Fibroblast of villous mesenchyme (primary cell): ENCODE results near the gene GLIS1. TPM values are rescaled to one million over a fixed set of nuclear protein-coding genes. Genes with fewer than 3 reads are reported as not detected.

Experiments
- DNase-seq: peaks from one replicate; pipeline ENCODE4 v3.0.0-alpha.2; 2010; ENCODE audit warnings: low read depth
- H3K4me3 ChIP-seq: 2 replicates; pipeline ENCODE4 v1.5.1; 2011; ENCODE audit warnings: low read depth, mild to moderate bottlenecking, low read length
- total RNA-seq: library from RNA; depleted of rRNA; stranded (reverse); fragments of >200 nt; gene quantifications from 2 replicates; pipeline ENCODE4 v1.2.3, GENCODE V29; 2012
- TF ChIP-seq, protein P1 (sequence below): IDR thresholded peaks from 2 replicates; pipeline ENCODE4 v1.5.1; 2012; ENCODE audit warnings: low read depth, mild to moderate bottlenecking, low read length; ENCODE audit not compliant: insufficient read depth

GLIS1 gene
- total RNA-seq, 1 donor = 0.43 TPM

DNA sequence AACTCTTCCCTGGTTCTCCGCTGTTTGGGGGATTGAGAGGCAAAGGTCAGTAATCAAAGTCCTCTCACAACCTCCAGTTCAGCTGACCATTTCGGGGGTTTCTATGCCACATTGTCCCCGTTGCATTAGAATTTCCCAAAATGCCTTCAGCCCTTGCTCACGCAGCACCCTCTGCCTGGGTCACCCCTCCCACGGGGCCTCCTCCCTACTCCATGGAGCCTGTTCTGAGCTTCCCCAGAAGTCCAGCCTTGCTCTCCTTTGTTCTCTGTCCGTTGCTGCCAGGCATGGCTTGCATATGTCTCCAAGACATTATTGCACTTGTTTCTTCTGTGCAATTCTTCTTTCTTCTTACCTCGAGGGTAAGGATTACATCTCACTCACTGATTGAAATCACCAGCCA, 263.3 kb downstream of the GLIS1 start:
- TF ChIP-seq, protein P1, sequence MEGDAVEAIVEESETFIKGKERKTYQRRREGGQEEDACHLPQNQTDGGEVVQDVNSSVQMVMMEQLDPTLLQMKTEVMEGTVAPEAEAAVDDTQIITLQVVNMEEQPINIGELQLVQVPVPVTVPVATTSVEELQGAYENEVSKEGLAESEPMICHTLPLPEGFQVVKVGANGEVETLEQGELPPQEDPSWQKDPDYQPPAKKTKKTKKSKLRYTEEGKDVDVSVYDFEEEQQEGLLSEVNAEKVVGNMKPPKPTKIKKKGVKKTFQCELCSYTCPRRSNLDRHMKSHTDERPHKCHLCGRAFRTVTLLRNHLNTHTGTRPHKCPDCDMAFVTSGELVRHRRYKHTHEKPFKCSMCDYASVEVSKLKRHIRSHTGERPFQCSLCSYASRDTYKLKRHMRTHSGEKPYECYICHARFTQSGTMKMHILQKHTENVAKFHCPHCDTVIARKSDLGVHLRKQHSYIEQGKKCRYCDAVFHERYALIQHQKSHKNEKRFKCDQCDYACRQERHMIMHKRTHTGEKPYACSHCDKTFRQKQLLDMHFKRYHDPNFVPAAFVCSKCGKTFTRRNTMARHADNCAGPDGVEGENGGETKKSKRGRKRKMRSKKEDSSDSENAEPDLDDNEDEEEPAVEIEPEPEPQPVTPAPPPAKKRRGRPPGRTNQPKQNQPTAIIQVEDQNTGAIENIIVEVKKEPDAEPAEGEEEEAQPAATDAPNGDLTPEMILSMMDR = no peak
- no peak overlapping the region for H3K4me3 ChIP-seq
- DNase-seq = no peak

GRCh38 chr1:53473463-53473862, 265.5 kb downstream of the GLIS1 start:
- no peak for DNase-seq
- TF ChIP-seq, protein P1 = peak; percentile 32
- no peak overlapping the region for H3K4me3 ChIP-seq

- TF ChIP-seq, protein P1 = no peak
- no peak overlapping the region for H3K4me3 ChIP-seq
- no peak for DNase-seq
These were observed 268.0 kb downstream of the GLIS1 start for GRCh38 chr1:53471000-53471399.

GRCh38 chr1:53470584-53470983, 268.4 kb downstream of the GLIS1 start:
- TF ChIP-seq, protein P1 = no peak
- DNase-seq = no peak
- no peak overlapping the region for H3K4me3 ChIP-seq

DNA sequence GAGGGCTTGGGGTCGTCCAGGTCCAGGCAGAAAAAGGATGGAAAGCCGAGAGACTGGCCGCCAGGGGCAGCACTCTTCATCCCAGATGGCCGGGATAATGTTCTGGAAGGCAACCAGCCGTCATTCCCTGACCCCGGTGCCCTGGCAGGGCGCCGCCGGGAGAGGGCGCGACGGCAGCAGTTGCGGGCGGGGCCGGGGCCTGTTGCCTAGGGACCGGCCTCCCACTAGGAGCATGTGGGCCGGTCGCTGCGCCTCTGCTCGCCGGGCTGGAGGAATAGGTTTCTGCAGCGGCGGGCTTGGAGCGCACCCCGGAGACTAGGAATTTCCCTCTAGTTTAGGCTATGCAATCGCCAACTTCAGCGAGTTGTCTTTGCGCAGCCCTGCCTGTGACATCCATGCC, 268.8 kb downstream of the GLIS1 start:
- TF ChIP-seq, protein P1 = peak; percentile 80
- DNase-seq = peak; percentile 82
- no peak overlapping the region for H3K4me3 ChIP-seq

DNA sequence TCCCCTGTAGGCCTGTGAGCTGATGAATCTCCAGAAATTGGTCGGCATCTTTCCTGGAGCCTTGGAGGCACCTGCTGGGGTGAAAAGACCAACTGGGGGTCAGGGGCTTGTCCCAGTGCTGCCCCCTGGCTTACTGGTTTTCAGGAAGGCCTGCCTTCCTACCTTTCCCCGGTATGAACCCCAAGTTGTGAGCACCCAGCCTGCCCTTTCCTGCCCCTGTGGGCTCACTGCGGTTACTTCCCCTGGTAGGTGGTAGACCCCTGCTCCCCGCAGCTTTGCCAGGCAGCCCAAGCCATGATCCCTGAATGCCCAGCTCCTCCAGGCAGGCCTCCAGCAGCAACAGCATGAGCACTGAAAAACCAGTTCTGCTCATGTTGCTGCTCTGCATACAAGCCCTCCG, 269.6 kb downstream of the GLIS1 start:
- no peak for DNase-seq
- TF ChIP-seq, protein P1 = no peak
- no peak overlapping the region for H3K4me3 ChIP-seq

GRCh38 chr1:53468374-53468773, 270.6 kb downstream of the GLIS1 start:
- H3K4me3 ChIP-seq = no peak overlapping the region
- TF ChIP-seq, protein P1 = no peak
- no peak for DNase-seq
